Prostate gland (tissue), 2 donors: ENCODE results near the gene IL20RA.

Source experiments
- POLR2A ChIP-seq: fragments of 450-650 bp; IDR thresholded peaks from one replicate; pipeline ENCODE4 v1.6.1; 2016; ENCODE audit warnings: antibody characterized with exemption, mild to moderate bottlenecking
- POLR2AphosphoS5 ChIP-seq: sonication (generic); formaldehyde crosslinking; IDR thresholded peaks from one replicate; pipeline ENCODE4 v1.6.1; 2017; ENCODE audit warnings: antibody characterized with exemption
- TF ChIP-seq, protein P1 (sequence below), 4 experiments: fragments of 200-600 bp in 2 of 4; fragments of 450-650 bp in 2 of 4; sonication (generic) in 2 of 4; IDR thresholded peaks; 1 replicate in 3 of 4; 2 replicates in 1 of 4; pipeline ENCODE4 v1.5.1; 2016 to 2019; ENCODE audit warnings: antibody characterized with exemption in 4 of 4, mild to moderate bottlenecking in 2 of 4, moderate library complexity in 2 of 4

DNA sequence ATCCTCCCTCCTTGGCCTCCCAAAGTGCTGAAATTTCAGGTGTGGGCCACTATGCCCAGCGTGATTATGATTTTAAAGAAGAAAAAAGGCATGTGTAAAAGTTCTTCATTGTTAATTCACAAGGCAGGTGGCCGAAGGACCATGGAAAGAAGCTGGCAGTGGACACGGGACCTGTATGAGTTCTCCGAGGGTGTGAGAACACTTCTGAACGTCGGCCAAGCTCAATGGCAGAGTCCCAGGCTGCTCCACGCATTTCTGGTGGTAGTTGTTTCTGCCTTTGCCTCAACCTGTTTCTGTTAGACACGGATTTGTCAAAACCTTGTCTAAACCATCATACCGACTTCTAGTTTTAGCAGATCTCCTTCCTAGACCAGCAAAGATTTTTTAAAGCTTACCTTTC lies 36.6 kb downstream of the IL20RA start:
- TF ChIP-seq POLR2A, result no peak
- TF ChIP-seq, protein P1, sequence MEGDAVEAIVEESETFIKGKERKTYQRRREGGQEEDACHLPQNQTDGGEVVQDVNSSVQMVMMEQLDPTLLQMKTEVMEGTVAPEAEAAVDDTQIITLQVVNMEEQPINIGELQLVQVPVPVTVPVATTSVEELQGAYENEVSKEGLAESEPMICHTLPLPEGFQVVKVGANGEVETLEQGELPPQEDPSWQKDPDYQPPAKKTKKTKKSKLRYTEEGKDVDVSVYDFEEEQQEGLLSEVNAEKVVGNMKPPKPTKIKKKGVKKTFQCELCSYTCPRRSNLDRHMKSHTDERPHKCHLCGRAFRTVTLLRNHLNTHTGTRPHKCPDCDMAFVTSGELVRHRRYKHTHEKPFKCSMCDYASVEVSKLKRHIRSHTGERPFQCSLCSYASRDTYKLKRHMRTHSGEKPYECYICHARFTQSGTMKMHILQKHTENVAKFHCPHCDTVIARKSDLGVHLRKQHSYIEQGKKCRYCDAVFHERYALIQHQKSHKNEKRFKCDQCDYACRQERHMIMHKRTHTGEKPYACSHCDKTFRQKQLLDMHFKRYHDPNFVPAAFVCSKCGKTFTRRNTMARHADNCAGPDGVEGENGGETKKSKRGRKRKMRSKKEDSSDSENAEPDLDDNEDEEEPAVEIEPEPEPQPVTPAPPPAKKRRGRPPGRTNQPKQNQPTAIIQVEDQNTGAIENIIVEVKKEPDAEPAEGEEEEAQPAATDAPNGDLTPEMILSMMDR (IDR thresholded peaks at IDR 0.05), result no peak
- TF ChIP-seq POLR2AphosphoS5, result no peak
